ENCODE results near the gene BDKRB2.

The BDKRB2 gene

GRCh38 chr14:96192975-96193805 lies 11.4 kb upstream of the BDKRB2 start:
- peaks cover 0 to 4% of the 10 kb centered on the region in 2 donors for H3K4me1 ChIP-seq (ENCODE audit: control insufficient read depth in 1 of 2, insufficient read depth in 2 of 2, low read length in 2 of 2)
- H3K36me3 ChIP-seq (ENCODE audit: control insufficient read depth in 1 of 2, insufficient read depth in 2 of 2, low read length in 2 of 2): no peaks in the 10 kb centered on the region
- H3K27ac ChIP-seq (ENCODE audit: low read length): no peak overlapping the region
- H3K9me3 ChIP-seq (ENCODE audit: control insufficient read depth in 1 of 2, low read length in 2 of 2): no peaks in the 10 kb centered on the region
- no peak overlapping the region for H3K4me3 ChIP-seq (ENCODE audit: low read depth in 1 of 2, low read length in 2 of 2)
- H3K27me3 ChIP-seq (ENCODE audit: low read depth, low read length): no peaks in the 10 kb centered on the region

GRCh38 chr14:96194262-96194656 lies 10.4 kb upstream of the BDKRB2 start:
- H3K9me3 ChIP-seq (ENCODE audit: control insufficient read depth in 1 of 2, low read length in 2 of 2): no peaks in the 10 kb centered on the region
- no peak overlapping the region for H3K4me3 ChIP-seq (ENCODE audit: low read depth in 1 of 2, low read length in 2 of 2)
- H3K36me3 ChIP-seq (ENCODE audit: control insufficient read depth in 1 of 2, insufficient read depth in 2 of 2, low read length in 2 of 2): no peaks in the 10 kb centered on the region
- H3K27ac ChIP-seq (ENCODE audit: low read length): no peak overlapping the region
- H3K27me3 ChIP-seq (ENCODE audit: low read depth, low read length): no peaks in the 10 kb centered on the region
- H3K4me1 ChIP-seq (ENCODE audit: control insufficient read depth in 1 of 2, insufficient read depth in 2 of 2, low read length in 2 of 2): peaks cover 0 to 9% of the 10 kb centered on the region in 2 donors

GRCh38 chr14:96194657-96195431 lies 9.8 kb upstream of the BDKRB2 start:
- Histone ChIP-seq H3K27ac (ENCODE audit: low read length) (no peak overlapping the region), H3K27me3 (ENCODE audit: low read depth, low read length) (no peaks in the 10 kb centered on the region), H3K36me3 (ENCODE audit: control insufficient read depth in 1 of 2, insufficient read depth in 2 of 2, low read length in 2 of 2) (no peaks in the 10 kb centered on the region), H3K9me3 (ENCODE audit: control insufficient read depth in 1 of 2, low read length in 2 of 2) (no peaks in the 10 kb centered on the region), H3K4me1 (ENCODE audit: control insufficient read depth in 1 of 2, insufficient read depth in 2 of 2, low read length in 2 of 2) (peaks cover 0 to 9% of the 10 kb centered on the region in 2 donors), H3K4me3 (ENCODE audit: low read depth in 1 of 2, low read length in 2 of 2) (no peak overlapping the region)

GRCh38 chr14:96195441-96196081 lies 9.1 kb upstream of the BDKRB2 start:
- H3K4me1 ChIP-seq (ENCODE audit: control insufficient read depth in 1 of 2, insufficient read depth in 2 of 2, low read length in 2 of 2): peaks cover 0 to 9% of the 10 kb centered on the region in 2 donors
- no peaks in the 10 kb centered on the region for H3K9me3 ChIP-seq (ENCODE audit: control insufficient read depth in 1 of 2, low read length in 2 of 2)
- H3K27me3 ChIP-seq (ENCODE audit: low read depth, low read length): no peaks in the 10 kb centered on the region
- H3K27ac ChIP-seq (ENCODE audit: low read length): no peak overlapping the region
- no peak overlapping the region for H3K4me3 ChIP-seq (ENCODE audit: low read depth in 1 of 2, low read length in 2 of 2)
- no peaks in the 10 kb centered on the region for H3K36me3 ChIP-seq (ENCODE audit: control insufficient read depth in 1 of 2, insufficient read depth in 2 of 2, low read length in 2 of 2)

GRCh38 chr14:96197163-96197852 lies 7.3 kb upstream of the BDKRB2 start:
- no peak overlapping the region for H3K27ac ChIP-seq (ENCODE audit: low read length)
- no peaks in the 10 kb centered on the region for H3K9me3 ChIP-seq (ENCODE audit: control insufficient read depth in 1 of 2, low read length in 2 of 2)
- no peaks in the 10 kb centered on the region for H3K36me3 ChIP-seq (ENCODE audit: control insufficient read depth in 1 of 2, insufficient read depth in 2 of 2, low read length in 2 of 2)
- H3K27me3 ChIP-seq (ENCODE audit: low read depth, low read length): no peaks in the 10 kb centered on the region
- no peak overlapping the region for H3K4me3 ChIP-seq (ENCODE audit: low read depth in 1 of 2, low read length in 2 of 2)
- H3K4me1 ChIP-seq (ENCODE audit: control insufficient read depth in 1 of 2, insufficient read depth in 2 of 2, low read length in 2 of 2): peaks cover 0 to 9% of the 10 kb centered on the region in 2 donors

- Histone ChIP-seq H3K4me1 (ENCODE audit: control insufficient read depth in 1 of 2, insufficient read depth in 2 of 2, low read length in 2 of 2) (peaks cover 0 to 9% of the 10 kb centered on the region in 2 donors), H3K27me3 (ENCODE audit: low read depth, low read length) (no peaks in the 10 kb centered on the region), H3K27ac (ENCODE audit: low read length) (no peak overlapping the region), H3K36me3 (ENCODE audit: control insufficient read depth in 1 of 2, insufficient read depth in 2 of 2, low read length in 2 of 2) (no peaks in the 10 kb centered on the region), H3K9me3 (ENCODE audit: control insufficient read depth in 1 of 2, low read length in 2 of 2) (no peaks in the 10 kb centered on the region), H3K4me3 (ENCODE audit: low read depth in 1 of 2, low read length in 2 of 2) (no peak overlapping the region)
These were observed 6.7 kb upstream of the BDKRB2 start for GRCh38 chr14:96197969-96198368.

- peak overlapping the region in 1 of 2 donors; percentile 16 for H3K4me3 ChIP-seq (ENCODE audit: low read depth in 1 of 2, low read length in 2 of 2)
- peaks cover 0 to 9% of the 10 kb centered on the region in 2 donors for H3K4me1 ChIP-seq (ENCODE audit: control insufficient read depth in 1 of 2, insufficient read depth in 2 of 2, low read length in 2 of 2)
- H3K27ac ChIP-seq (ENCODE audit: low read length): no peak overlapping the region
These were observed 6.1 kb upstream of the BDKRB2 start for GRCh38 chr14:96198430-96199130.

GRCh38 chr14:96201157-96201556 lies 3.5 kb upstream of the BDKRB2 start:
- H3K4me3 ChIP-seq (ENCODE audit: low read depth in 1 of 2, low read length in 2 of 2): no peak overlapping the region
- peaks cover 0 to 9% of the 10 kb centered on the region in 2 donors for H3K4me1 ChIP-seq (ENCODE audit: control insufficient read depth in 1 of 2, insufficient read depth in 2 of 2, low read length in 2 of 2)
- no peak overlapping the region for H3K27ac ChIP-seq (ENCODE audit: low read length)
- no peaks in the 10 kb centered on the region for H3K27me3 ChIP-seq (ENCODE audit: low read depth, low read length)
- H3K9me3 ChIP-seq (ENCODE audit: control insufficient read depth in 1 of 2, low read length in 2 of 2): no peaks in the 10 kb centered on the region
- no peaks in the 10 kb centered on the region for H3K36me3 ChIP-seq (ENCODE audit: control insufficient read depth in 1 of 2, insufficient read depth in 2 of 2, low read length in 2 of 2)

More at GRCh38 chr14:96198430-96199130, 6.1 kb upstream of the BDKRB2 start:
- no peaks in the 10 kb centered on the region for H3K9me3 ChIP-seq (ENCODE audit: control insufficient read depth in 1 of 2, low read length in 2 of 2)
- no peaks in the 10 kb centered on the region for H3K36me3 ChIP-seq (ENCODE audit: control insufficient read depth in 1 of 2, insufficient read depth in 2 of 2, low read length in 2 of 2)
- H3K27me3 ChIP-seq (ENCODE audit: low read depth, low read length): no peaks in the 10 kb centered on the region

GRCh38 chr14:96201965-96202364 lies 2.7 kb upstream of the BDKRB2 start:
- Histone ChIP-seq H3K36me3 (ENCODE audit: control insufficient read depth in 1 of 2, insufficient read depth in 2 of 2, low read length in 2 of 2) (no peaks in the 10 kb centered on the region), H3K27me3 (ENCODE audit: low read depth, low read length) (no peaks in the 10 kb centered on the region), H3K4me1 (ENCODE audit: control insufficient read depth in 1 of 2, insufficient read depth in 2 of 2, low read length in 2 of 2) (peaks cover 0 to 9% of the 10 kb centered on the region in 2 donors), H3K27ac (ENCODE audit: low read length) (no peak overlapping the region), H3K4me3 (ENCODE audit: low read depth in 1 of 2, low read length in 2 of 2) (no peak overlapping the region), H3K9me3 (ENCODE audit: control insufficient read depth in 1 of 2, low read length in 2 of 2) (no peaks in the 10 kb centered on the region)

- no peaks in the 10 kb centered on the region for H3K9me3 ChIP-seq (ENCODE audit: control insufficient read depth in 1 of 2, low read length in 2 of 2)
- H3K27me3 ChIP-seq (ENCODE audit: low read depth, low read length): no peaks in the 10 kb centered on the region
- no peaks in the 10 kb centered on the region for H3K36me3 ChIP-seq (ENCODE audit: control insufficient read depth in 1 of 2, insufficient read depth in 2 of 2, low read length in 2 of 2)
- peaks cover 0 to 9% of the 10 kb centered on the region in 2 donors for H3K4me1 ChIP-seq (ENCODE audit: control insufficient read depth in 1 of 2, insufficient read depth in 2 of 2, low read length in 2 of 2)
- H3K4me3 ChIP-seq (ENCODE audit: low read depth in 1 of 2, low read length in 2 of 2): no peak overlapping the region
- H3K27ac ChIP-seq (ENCODE audit: low read length): no peak overlapping the region
These were observed 2.1 kb upstream of the BDKRB2 start for GRCh38 chr14:96202441-96203094.

Data from muscle layer of duodenum (tissue), 2 donors.